HG02884 (cell line): ENCODE measurements around the gene VAV2.

Source experiments
- ATAC-seq: cut with Tn5 transposase; IDR thresholded peaks from one replicate; pipeline ENCODE4 v1.9.1; 2021; ENCODE audit warnings: mild to moderate bottlenecking, moderate library complexity; ENCODE audit not compliant: unreplicated experiment

Gene VAV2

GRCh38 chr9:133943036-133943780, 48.9 kb downstream of the VAV2 start:
- no peak for ATAC-seq

DNA sequence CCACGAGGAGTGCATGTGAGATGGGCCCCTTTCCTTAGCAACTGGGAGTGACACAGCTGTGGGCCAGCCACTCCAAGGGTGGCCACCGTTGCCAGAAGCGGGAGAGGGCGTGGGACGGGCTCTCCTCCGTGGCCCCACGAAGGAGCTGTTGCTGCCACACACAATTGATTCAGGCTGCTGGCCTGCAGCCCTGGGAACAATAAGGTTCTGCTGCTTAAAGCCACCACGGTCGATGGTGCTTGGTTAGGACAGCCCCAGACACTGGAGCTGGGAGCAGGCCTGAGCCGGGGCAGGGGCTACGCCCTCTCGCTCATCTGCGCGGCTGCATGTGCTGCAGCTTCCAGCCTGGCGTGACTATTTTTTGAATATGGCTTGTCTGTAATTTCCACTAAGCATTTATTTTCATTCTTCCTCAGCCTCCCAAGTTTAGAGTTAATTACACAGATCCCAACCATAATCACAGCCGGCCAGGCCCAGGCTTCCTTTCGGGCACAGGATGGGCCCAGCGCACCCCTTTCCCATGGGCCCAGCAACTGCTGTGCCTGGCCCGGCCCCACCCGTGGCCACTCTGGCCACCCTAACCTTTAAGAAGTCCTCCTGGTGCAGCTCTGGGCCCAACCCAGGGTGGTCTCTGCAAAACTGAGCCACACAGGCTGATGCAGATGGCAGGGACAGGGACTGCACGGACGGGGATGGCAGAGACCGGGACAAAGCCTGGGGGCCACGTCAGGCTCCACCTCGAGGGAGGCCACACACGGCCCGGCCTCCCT, 49.7 kb downstream of the VAV2 start:
- ATAC-seq = no peak

- ATAC-seq = no peak
These were observed 52.3 kb downstream of the VAV2 start for GRCh38 chr9:133939845-133940244.

GRCh38 chr9:133939171-133939785, 52.8 kb downstream of the VAV2 start:
- ATAC-seq = no peak

DNA sequence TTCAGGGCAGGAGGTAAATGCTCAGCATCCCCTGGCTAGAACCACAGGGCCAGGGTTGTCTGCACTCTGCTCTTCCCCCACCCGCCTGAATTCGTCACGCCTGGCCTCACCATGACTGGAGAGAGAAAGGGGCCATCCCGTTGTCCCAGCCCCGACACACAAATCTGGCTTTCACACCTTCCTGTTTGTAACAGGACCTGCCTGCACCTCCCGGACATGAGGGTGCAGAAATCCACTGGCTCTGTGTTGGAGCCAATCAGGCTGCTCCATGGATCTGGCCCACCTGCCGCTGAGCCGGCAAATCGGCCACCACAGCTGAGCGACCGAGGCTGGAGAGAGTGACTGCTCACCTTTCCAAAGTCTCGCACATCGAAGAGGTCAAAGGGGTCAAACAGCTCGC, 53.4 kb downstream of the VAV2 start:
- ATAC-seq = no peak

GRCh38 chr9:133938086-133938485, 54.0 kb downstream of the VAV2 start:
- ATAC-seq = no peak

DNA sequence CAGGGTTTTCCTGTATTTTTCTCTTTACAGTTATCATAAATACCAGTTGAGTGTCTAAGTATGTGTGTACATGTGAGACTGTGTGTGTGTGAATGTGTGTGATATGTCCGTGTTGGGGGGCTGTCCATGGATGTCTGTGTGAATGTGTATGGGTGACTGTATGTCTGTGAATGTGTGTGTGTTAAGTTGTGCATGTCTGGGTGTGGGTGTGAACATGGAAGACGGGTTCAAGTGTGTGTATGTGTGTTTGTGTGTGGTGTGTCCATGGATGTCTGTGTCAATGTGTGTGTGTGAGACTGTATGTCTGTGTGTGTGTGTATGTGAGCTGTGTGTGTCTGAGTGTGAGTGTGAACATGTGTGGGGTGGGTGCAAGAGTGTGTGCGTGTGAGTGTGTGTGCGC, 55.0 kb downstream of the VAV2 start:
- no peak for ATAC-seq

- ATAC-seq = no peak
These were observed 56.7 kb downstream of the VAV2 start for GRCh38 chr9:133935328-133936005.

DNA sequence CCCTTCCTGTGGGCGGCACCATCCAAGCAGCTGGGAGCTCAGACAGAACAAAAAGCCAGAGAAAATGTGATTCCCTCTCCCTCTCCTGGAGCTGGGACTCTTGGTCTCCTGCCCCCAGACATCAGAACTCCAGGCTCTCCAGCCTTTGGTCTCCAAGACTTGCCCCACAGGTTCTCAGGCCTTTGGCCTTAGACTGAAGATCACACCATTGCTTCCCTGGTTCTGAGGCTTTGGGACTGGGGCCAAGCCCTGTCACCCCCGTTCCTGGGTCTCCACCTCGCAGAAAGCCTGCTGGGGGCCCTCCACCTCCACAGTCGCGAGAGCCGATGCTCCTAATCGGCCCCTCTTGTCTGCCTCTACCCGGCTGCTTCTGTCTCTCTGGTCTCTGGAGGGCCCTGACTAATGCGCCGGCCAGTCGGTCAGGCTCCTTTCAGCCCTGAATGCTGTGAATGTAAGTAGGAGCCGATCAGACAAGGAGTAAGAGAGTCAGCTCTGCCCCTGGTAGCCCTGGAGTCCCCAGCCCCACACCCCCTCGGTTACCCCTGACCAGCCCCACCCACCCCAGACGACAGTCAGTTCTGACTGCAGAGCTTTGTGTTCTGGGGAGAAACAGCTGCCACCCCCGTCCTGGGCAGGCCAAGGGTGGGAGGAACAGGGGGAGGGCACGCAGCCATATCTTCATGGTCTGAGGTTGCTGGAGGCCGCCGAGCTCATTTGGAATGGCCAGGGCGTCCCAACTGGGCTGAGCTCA, 57.5 kb downstream of the VAV2 start:
- no peak for ATAC-seq

DNA sequence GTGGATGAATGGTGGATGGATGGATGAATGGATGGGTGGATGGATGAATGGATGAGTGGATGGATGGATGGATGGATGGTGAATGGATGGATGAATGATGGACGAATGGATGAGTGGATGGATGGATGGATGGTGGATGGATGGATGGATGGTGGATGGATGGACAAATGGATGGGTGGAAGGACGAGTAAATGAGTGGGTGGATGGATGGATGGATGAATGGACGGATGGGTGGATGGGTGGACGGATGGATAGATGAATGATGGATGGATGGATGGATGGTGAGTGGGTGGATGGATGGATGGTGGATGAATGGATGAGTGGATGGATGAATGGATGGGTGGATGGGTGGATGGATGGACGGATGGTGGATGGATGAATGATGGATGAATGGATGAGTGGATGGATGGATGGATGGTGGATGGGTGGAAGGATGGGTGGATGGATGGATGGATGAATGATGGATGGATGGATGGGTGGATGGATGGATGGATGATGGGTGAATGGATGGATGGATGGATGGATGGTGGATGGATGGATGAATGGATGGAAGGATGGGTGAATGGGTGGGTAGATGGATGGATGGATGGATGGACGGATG, 58.6 kb downstream of the VAV2 start:
- ATAC-seq = no peak

GRCh38 chr9:133932633-133933032, 59.5 kb downstream of the VAV2 start:
- no peak for ATAC-seq

DNA sequence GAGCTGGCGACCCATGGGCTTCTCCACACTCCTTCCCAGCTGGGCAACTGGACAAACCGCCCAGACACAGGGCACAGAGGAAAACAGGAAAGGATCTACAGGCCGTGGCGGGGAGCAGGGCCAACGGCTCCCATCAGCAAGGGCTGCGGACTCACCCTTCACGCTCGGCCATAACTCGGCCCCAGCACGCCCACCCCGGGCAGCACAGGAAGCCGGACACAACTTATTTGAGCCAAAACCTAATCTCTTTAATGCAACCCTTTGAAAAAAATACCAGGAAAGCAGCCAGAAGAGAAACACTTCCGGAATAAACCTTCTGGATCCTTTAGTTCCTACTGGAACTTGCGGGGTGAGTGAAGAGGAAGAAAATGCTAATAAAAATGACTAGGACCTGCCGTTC, 59.9 kb downstream of the VAV2 start:
- no peak for ATAC-seq

DNA sequence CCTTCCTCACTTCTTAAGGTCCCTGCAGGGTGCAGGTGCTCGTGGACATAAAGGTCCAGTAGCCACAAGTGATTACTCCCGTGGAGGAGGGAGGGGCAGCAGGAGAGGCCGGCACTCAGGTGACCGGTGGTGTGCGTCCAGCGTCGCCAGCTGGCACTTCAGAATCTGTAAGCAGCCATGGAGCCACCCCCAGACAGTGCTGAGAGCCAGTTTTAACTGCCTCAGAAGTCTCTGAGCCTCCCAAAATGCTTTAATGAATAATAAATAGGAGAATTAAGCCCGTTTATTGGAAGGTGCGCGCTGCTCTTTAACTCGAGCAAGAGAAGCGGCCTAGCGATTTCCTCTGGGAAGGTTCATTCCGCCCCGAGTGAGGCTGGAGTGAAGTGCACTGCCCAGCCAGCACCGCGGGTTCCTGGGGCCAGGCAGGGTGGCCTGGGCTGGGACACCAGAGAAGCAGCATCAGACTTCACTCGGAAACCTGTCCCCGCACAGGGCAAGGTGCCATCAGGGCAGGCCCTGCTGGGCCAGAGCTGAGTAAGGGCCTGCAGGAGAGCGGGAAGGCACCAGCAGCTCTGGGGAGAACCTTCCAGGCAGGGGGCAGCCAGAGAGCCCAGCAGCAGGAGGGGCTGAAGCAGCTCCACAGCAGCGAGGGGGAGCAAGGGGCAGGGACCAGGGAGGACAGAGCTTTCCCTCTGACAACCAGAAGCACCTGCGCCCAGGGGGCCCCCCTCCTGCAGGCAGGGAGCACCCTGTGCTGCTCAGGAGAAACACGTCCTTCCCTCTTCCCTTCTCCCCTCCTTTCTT, 61.2 kb downstream of the VAV2 start:
- no peak for ATAC-seq

- no peak for ATAC-seq
These were observed 62.0 kb downstream of the VAV2 start for GRCh38 chr9:133930046-133930681.

DNA sequence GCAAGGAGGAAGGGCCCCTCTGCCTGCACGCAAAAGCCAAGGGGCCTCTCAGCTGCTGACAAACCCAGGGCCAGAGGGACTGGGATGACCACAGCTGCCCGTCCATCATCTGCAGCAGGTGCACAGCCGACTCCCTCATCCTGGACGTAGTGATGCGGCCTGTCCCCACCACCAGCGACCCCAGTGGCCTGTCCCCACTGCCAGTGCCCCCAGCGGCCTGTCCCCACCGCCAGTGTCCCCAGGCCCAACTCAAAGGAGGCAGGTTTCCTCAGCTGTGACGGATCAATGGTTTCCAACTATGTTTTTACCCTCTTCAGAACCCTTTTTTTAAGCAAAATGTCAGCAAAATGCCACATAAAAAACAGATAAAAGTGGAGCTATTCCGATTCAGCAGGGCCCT, 62.5 kb downstream of the VAV2 start:
- ATAC-seq = no peak

- ATAC-seq = no peak
These were observed 63.8 kb downstream of the VAV2 start for GRCh38 chr9:133928248-133928764.

DNA sequence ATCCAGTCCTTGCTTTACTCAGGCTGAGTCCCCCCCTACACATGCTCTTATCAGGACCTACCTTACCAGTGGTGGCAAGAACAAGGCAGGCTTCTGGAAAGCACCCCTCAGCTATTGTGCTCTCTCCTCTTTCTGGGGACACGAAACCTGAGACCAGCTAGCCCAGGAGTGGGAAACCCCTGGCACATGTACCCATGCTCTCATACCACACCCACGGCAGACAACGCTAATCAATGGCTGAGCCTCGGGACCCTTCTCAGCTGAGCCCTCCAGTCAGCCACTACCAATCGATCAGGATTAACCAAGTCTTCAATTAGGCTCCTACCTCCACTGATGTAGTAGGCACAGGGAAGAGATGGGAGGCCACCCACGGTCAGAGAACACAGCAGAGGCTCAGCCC, 65.1 kb downstream of the VAV2 start:
- no peak for ATAC-seq

- ATAC-seq = no peak
These were observed 65.8 kb downstream of the VAV2 start for GRCh38 chr9:133926165-133926856.
